LoVo (cell line): ENCODE data around the gene GCNT1.
"Not testable (repeated sequence)": the region's sequence is repeated elsewhere in the genome, so short reads cannot be mapped to it uniquely, and the experiment has no call there.

Experiments
- DNase-seq: peaks from one replicate; pipeline ENCODE4 v3.0.0-alpha.2; 2016; ENCODE audit warnings: low spot score

The GCNT1 gene

GRCh38 chr9:76458903-76459693 is at the start of gene GCNT1:
TSS of gene GCNT1 (plus strand) at chr9:76459182. CDS start at chr9:76502382, 43,200 bp downstream.
- DNase-seq, result peak; percentile 90

GRCh38 chr9:76412638-76413037 is 46.3 kb upstream of the GCNT1 start:
- DNase-seq, result no peak

- DNase-seq, result no peak
These were observed 45.3 kb upstream of the GCNT1 start for GRCh38 chr9:76413658-76414057.

GRCh38 chr9:76414661-76415060 is 44.3 kb upstream of the GCNT1 start:
- DNase-seq, result no peak

GRCh38 chr9:76415154-76415553 is 43.8 kb upstream of the GCNT1 start:
- no peak for DNase-seq

DNA sequence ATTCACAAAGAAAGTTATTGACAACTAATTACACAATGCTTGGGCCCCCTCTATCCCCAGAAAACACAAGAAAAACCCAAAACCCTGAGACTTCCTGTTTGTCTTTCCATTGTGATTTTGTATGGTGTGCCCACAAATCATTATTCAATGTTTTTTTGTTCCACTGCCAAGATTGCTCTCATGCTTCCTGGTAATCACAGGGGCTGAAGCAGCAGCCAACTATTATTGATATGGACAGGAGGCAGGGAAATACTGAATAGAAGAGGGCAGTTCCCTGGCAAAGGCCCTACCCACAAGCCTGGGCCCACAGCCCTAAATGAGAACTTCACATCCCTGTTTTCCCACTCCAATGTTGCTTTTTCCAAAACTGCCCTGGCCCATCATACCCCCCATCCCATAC is 43.3 kb upstream of the GCNT1 start:
- no peak for DNase-seq

GRCh38 chr9:76417394-76417793 is 41.6 kb upstream of the GCNT1 start:
- DNase-seq, result no peak

- DNase-seq, result no peak
These were observed 39.1 kb upstream of the GCNT1 start for GRCh38 chr9:76419782-76420380.

DNA sequence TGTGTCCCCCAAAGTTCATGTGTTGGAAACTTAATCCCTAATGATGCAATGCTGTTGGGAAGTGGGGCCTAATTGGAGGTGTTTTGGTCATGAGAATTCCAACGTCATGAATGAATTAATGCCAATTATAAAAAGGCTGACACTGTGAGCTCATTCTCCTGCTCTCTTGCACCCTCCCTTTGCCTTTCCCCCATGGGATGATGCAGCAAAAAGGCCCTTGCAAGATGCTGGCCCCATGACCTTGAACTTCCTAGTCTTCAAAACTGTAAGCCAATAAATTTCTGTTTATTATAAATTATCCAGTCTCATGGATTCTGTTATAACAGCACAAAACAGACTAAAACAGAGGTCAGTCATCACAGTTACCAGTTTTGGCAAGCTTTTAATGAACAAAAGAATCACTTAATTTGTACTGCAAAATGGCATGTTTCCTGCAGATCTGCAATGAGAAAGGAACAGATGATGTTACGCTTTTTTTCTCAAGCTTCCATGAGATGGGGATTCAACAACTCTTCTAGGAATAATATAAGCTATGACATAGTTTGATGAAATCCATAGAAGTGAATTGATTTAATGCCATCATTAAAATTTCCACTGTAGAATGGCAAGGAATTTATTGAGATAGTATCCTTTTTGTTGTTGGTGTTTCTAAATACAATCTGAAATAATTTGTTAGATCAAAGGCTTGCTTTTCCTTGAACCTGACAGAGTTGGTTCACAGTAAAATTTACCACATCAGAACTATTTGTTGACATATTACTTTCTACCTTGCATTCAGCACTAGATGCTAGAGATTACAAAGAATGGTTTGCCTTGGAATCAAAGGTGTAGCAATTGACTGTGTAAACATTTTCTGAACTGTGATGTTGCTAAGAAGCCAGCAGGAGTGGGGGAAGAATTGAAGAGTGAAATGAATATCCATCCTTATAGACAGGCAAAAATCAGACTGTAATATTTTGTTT is 35.5 kb upstream of the GCNT1 start:
- DNase-seq, result no peak

GRCh38 chr9:76424491-76424890 is 34.5 kb upstream of the GCNT1 start:
- DNase-seq, result no peak

GRCh38 chr9:76425677-76426453 is 33.1 kb upstream of the GCNT1 start:
- no peak for DNase-seq

- no peak for DNase-seq
These were observed 32.1 kb upstream of the GCNT1 start for GRCh38 chr9:76426807-76427419.

- DNase-seq, result no peak
These were observed 27.4 kb upstream of the GCNT1 start for GRCh38 chr9:76431601-76432000.

GRCh38 chr9:76433406-76433805 is 25.6 kb upstream of the GCNT1 start:
- no peak for DNase-seq

GRCh38 chr9:76433836-76434235 is 25.1 kb upstream of the GCNT1 start:
- DNase-seq, result no peak

DNA sequence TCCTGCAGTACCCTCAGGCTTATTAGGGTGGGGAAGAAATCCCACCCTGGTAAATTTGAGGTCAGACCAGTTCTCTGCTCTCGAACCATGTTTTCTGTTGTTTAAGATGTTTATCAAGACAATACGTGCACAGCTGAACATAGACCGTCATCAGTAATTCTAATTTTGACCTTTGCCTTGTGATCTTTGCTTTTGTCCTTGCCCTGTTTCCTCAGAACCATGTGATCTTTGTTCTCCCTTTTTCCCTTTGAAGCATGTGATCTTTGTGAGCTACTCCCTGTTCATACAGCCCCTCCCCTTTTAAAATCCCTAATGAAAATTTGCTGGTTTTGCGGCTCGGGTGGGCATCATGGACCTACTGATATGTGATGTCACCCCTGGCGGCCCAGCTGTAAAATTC is 24.1 kb upstream of the GCNT1 start:
- DNase-seq, result not testable (repeated sequence)

DNA sequence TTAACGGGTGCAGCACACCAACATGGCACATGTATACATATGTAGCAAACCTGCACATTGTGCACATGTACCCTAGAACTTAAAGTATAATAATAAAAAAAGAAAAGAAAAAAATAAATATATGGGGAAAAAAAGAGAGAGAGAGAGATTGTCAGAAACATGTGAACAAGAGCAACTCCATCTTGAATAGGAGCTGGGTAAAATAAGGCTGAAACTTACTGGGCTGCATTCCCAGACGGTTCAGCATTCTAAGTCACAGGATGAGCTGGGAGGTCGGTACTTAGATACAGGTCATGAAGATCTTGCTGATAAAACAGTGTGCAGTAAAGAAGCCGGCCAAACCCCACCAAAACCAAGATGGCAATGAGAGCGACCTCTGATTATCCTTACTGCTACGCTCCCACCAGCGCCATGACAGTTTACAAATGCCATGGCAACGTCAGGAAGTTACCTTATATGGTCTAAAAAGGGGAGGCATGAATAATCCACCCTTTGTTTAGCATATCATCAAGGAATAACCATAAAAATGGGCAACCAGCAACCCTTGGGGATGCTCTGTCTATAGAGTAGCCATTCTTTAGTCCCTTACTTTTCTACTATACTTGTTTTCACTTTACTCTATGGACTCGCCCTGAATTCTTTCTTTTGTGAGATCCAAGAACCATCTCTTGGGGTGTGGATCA is 21.8 kb upstream of the GCNT1 start:
- DNase-seq, result not testable (repeated sequence)

GRCh38 chr9:76438841-76439588 is 20.0 kb upstream of the GCNT1 start:
- DNase-seq, result no peak

GRCh38 chr9:76441551-76442322 is 17.2 kb upstream of the GCNT1 start:
- no peak for DNase-seq
